ENCODE measurements around the gene UBD.

Gene UBD

DNA sequence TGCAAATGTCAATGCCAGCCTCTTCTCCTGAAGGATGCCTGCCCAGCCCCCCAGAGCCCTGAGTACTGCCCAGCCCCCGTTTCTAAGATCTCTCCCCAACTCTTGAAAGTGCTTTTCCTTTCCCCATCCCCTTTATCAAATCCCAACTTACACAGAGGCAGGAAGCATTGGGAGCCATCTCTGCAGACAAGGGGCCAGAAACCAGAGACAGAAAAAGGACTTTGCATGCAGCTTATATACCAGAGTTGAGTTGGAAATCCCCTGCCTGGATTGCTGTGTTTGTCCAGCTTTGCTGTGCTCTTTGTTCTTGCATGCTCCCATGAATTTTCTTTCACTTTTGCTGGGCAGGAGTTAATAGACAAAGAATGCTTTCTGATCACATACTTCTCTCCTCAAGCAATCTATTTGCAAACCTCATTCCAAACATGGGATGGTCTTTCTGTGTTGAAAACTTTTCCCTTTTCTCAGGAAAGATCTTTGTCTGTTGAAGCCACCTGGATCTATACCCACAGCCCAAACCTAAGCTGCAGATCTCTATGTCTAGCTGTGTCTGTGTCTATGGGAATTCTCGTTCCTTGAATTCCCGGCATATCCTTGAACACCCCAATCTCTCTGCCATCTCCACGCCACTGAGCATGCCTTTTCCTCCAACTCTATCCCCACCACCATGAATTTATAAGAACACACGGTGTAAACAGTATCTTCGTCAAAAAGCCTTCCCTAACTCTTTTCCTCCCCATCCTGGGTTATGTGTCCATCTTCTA is at the start of gene UBD:
Gene UBD, minus strand, starts transcription at position 209 of the 764 bp plus-strand sequence. Its CDS starts 31 bp downstream, at position 178.
- DNase-seq (ENCODE audit: low read depth), result no peak

DNA sequence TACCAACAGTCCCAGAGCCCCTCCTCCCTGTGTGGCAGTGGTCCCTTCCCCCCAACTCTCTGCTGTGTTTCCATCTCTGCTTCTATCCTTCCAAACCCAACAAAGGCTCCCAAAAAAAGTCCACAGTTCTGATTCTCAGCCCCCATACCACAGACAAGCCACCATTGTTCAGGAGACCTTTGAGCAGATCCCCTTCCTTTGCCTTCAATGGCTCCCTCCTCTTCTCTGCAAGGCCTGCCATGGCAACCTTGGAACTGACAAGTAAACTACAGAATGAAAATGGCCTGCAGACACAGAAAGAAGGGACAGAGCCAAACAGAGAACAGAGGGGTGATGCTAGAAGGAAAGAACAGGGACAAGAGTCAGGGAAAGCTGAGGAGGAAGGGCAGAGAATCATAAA is 48.6 kb upstream of the UBD start:
- DNase-seq (ENCODE audit: low read depth), result no peak

DNA sequence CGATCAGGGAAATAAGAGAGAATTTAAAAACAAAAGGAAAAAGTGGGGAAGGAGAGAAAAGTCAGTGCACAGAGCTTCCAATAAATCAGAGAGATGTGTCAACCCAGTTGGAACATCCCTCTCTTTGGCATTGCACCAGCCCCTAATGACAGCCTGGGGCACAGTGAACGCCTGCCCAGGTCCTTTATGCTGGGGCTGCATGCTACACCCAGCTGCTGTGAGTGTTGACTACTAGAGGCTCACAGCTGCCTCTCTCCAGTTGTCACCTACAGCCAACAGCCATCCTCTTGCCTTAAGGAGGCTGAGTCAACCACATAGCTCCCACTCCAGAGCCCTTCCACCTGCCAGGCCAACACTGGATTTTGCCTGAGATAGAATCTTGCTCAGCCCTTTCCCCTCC is 44.4 kb upstream of the UBD start:
- no peak for DNase-seq (ENCODE audit: low read depth)

DNA sequence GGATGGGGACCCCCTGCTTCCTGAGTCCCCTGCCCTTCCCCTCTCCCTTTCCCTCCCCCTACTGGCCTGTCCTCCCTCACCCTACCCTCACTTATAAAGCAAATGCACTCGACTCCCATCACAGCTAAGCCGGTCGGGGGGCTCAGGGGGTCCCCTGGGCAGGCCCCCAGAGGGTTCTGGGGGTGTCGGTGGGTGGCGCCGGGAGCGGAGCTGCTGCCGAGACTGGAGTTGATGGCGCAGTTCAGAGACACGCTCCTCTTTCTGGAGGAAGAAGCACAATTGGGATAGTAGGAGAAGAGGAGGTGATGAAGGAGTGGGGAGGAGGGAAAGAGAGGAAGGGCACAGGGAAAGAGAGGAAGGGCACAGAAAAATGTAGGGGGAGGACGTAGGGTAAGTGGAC is 43.9 kb upstream of the UBD start:
- DNase-seq (ENCODE audit: low read depth), result no peak

GRCh38 chr6:29602564-29603361 is 43.2 kb upstream of the UBD start:
- DNase-seq (ENCODE audit: low read depth), result no peak

GRCh38 chr6:29598172-29598747 is 38.7 kb upstream of the UBD start:
- no peak for DNase-seq (ENCODE audit: low read depth)

DNA sequence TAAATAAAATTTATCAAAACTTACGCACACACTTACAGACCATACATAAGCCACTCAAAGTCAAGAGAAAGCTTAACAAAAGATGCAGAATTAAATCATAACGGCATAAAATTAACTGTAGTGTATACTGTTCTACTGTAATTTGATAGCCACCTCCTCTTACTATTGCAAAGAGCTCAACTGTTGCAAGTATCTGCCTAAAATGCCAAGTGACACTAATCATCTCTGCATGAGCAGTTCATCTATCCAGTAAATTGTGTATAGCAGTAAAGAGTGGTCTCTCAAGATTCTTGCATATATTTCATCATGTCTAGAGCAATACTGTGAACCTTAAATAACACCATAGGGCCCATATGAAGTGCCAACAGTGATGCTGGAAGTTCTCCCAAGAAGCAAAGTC is 37.7 kb upstream of the UBD start:
- DNase-seq (ENCODE audit: low read depth), result no peak

DNA sequence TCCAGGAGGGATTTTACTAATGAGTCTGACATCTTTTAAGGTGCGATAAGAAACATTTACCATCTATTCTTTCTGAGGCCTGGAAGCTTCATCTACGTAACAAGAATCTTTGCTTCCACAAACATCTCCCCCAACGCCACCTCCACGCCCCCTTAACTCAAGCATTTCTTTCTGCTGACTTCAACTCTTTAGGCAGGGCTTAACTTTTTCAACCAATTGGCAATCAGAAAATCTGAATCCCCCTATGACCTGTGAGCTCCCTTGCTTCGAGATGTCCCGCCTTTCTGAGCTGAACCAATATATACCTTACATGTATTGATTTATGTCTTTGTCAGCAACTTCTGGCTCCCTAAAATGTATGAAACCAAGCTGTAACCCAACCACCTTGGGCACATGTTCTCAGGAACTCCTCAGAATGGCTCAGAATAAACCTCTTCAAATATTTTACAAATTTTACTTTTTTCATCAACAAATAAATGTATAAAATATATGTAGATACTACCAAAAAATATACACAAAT is 36.9 kb upstream of the UBD start:
- DNase-seq (ENCODE audit: low read depth), result no peak

GRCh38 chr6:29593199-29593855 is 33.8 kb upstream of the UBD start:
- no peak for DNase-seq (ENCODE audit: low read depth)

- no peak for DNase-seq (ENCODE audit: low read depth)
Observed at GRCh38 chr6:29591677-29592076, 32.1 kb upstream of the UBD start.

- DNase-seq (ENCODE audit: low read depth), result no peak
Observed at GRCh38 chr6:29590218-29590808, 30.8 kb upstream of the UBD start.

GRCh38 chr6:29589423-29590048 is 30.0 kb upstream of the UBD start:
- DNase-seq (ENCODE audit: low read depth), result peak; percentile 5

GRCh38 chr6:29584821-29585220 is 25.3 kb upstream of the UBD start, which contains the start of gene OR2H2:
TSS of gene OR2H2 (plus strand) at chr6:29585121. CDS start at chr6:29587945, 2,824 bp downstream.
- DNase-seq (ENCODE audit: low read depth), result no peak

DNA sequence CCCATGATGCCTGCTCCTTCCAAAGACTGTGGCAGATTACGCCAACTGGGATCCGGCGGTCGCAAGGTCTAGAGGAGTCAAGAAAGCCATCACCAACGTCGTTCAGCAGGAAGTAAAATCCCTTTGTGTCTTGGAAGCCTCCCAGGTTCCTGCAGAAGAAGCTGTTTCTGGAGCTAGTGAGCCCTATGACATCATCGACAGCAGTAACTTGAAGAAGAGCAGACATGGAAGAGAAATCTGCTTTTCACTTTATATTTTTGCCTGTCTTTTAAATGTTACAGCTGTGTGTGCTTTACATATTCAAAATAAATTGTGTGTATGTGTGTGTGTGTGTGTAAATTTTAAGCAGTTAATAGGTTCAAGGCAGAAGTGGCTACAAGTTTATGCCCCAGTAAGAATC is 18.0 kb upstream of the UBD start:
- no peak for DNase-seq (ENCODE audit: low read depth)

DNA sequence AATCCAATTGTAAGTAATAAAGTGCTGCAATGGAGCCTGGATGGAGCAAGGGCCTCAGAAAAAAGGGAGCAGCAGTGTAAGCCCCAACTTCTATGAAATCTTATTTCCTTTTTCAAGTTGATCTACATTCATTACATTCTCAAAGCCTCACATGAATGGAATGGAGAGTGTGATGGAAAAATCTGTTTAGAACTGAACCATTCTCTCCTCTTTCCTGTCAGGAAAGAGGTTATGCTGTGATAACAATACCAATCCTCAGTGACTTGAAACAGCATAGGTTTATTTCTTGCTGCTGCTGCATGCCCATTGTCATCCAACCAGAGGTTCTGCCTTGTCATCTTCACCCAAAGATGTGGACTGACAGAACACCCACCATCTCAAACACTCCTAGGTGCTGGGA is 16.5 kb upstream of the UBD start:
- no peak for DNase-seq (ENCODE audit: low read depth)

- no peak for DNase-seq (ENCODE audit: low read depth)
Observed at GRCh38 chr6:29567991-29568390, 8.5 kb upstream of the UBD start.

- no peak for DNase-seq (ENCODE audit: low read depth)
Observed at GRCh38 chr6:29567541-29567940, 8.0 kb upstream of the UBD start.

GRCh38 chr6:29566856-29567255 is 7.3 kb upstream of the UBD start:
- DNase-seq (ENCODE audit: low read depth), result no peak

GRCh38 chr6:29564875-29565274 is 5.3 kb upstream of the UBD start:
- DNase-seq (ENCODE audit: low read depth), result no peak

DNA sequence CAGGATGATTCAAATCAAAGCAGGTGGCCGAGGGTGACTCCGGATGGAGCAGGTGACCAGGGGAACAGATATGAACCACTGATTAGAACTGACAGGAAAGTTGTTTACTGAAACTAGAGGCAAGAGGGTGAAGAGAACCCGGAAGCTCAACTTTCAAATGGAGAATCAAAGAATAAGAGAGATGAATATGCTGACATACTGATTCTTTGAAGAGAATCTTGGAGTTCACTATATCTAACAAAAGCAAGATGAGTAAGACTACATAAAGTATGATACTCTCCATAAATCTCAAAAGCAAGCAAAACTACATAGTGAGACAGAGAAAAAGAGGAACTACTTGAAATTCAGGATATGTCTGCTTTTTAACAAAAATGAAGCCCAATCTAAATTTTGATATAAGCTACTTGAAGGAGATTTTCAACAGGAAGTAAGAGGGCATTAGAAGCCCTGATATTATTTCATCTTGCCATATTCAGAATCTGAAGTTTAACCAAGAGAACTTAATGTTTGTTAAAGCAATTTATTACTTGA is 4.0 kb upstream of the UBD start:
- no peak for DNase-seq (ENCODE audit: low read depth)

- DNase-seq (ENCODE audit: low read depth), result no peak
Observed at GRCh38 chr6:29561606-29562181, 2.2 kb upstream of the UBD start.
